Lung microvascular endothelial cell (primary cell): ENCODE results near the gene C18orf32. TPM values are rescaled to one million over a fixed set of nuclear protein-coding genes. Genes with fewer than 3 reads are reported as not detected.

Experiments used
- total RNA-seq: library from RNA; depleted of rRNA; stranded (reverse); fragments of >200 nt; gene quantifications from 2 replicates; pipeline ENCODE4 v1.2.1, GENCODE V29; 2014

The C18orf32 gene
- total RNA-seq, 1 donor from 2014 or later = 12.3 TPM

Other genes starting within 250 kb of the C18orf32 start
- gene DYM, start 26.6 kb downstream of the C18orf32 start, total RNA-seq = 16.1 and 20.4 TPM in 2 replicates
- gene RPL17, start 5.2 kb upstream of the C18orf32 start, total RNA-seq = 1,879 and 1,906 TPM in 2 replicates
- gene LIPG, start 74.8 kb upstream of the C18orf32 start, total RNA-seq = 0.40 and 6.1 TPM in 2 replicates